Glomerular endothelial cell (primary cell): ENCODE data around the gene ADRB2. TPM values are rescaled to one million over a fixed set of nuclear protein-coding genes. Genes with fewer than 3 reads are reported as not detected.
"Not testable (repeated sequence)": the region's sequence is repeated elsewhere in the genome, so short reads cannot be mapped to it uniquely, and the experiment has no call there.

Source experiments
- DNase-seq: peaks from one replicate; pipeline ENCODE4 v3.0.0-alpha.2; 2011; ENCODE audit warnings: low read depth, low spot score; ENCODE audit errors: extremely low read depth
- total RNA-seq: library from RNA; depleted of rRNA; stranded (reverse); fragments of >200 nt; gene quantifications from 2 replicates; pipeline ENCODE4 v1.2.3, GENCODE V29; 2015

ADRB2 gene
- total RNA-seq, result 0.70 and 2.5 TPM in 2 replicates

DNA sequence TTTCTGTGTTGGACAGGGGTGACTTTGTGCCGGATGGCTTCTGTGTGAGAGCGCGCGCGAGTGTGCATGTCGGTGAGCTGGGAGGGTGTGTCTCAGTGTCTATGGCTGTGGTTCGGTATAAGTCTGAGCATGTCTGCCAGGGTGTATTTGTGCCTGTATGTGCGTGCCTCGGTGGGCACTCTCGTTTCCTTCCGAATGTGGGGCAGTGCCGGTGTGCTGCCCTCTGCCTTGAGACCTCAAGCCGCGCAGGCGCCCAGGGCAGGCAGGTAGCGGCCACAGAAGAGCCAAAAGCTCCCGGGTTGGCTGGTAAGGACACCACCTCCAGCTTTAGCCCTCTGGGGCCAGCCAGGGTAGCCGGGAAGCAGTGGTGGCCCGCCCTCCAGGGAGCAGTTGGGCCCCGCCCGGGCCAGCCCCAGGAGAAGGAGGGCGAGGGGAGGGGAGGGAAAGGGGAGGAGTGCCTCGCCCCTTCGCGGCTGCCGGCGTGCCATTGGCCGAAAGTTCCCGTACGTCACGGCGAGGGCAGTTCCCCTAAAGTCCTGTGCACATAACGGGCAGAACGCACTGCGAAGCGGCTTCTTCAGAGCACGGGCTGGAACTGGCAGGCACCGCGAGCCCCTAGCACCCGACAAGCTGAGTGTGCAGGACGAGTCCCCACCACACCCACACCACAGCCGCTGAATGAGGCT lies at the start of gene ADRB2:
Gene ADRB2 (plus strand): TSS at position 559 of the 686 bp plus-strand sequence. CDS start 221 bp downstream, outside the sequence.
- no peak for DNase-seq

DNA sequence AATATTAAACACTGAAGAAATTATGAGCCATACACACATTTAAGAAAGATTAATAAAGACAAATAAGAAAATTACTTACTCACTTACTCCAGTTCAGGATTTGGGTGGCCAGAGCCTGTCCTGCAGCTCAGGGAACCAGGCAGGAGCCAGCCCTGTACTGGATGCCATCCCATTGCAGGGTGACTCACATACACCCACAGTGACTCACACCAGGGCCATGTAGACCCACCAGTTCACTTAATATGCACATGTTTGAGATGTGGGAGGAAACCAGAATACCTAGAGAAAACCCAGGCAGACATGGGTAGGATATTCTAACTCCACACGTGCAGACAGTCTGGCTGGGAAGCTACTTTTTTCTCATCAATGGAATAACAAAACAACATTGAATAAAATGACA lies 49.6 kb upstream of the ADRB2 start:
- DNase-seq, result no peak

DNA sequence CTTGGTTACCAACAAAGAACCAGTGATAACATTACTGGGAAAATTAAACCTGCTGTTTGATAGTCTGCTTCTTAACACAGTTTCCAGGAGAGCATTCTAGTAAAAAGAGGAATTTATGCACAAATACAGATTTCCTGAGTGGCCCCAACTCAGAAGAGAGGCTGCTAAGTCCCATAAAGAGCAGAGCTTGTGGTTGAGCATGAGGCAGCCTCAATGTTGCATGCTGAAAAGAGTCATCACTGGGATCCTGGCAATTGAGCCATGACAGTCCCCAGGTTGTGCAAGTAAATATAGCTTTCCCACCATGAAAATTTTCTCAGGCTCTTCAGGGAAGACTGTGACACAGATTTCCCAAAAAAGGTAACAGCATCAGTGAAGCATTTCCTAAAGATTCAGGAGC lies 47.5 kb upstream of the ADRB2 start:
- DNase-seq, result no peak

DNA sequence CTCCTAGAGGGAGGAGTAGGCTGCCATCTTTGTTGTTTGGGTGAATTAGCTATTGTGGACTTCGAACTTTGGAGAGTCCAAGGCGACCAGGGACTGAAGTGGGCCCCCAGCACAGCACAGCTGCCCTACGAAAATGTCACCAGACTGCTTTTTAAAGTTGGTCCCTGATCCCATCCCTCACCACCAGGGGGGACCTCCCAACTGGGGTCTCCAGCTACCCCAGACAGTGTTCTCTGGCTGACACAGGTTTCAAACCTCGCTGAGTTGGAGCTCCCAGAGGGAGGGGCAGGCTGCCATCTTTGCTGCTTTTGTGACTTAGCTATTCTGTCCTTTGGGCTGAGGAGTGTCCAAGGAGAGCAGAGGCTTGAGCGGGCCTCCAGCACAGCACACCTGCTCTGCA lies 45.7 kb upstream of the ADRB2 start:
- DNase-seq, result no peak

DNA sequence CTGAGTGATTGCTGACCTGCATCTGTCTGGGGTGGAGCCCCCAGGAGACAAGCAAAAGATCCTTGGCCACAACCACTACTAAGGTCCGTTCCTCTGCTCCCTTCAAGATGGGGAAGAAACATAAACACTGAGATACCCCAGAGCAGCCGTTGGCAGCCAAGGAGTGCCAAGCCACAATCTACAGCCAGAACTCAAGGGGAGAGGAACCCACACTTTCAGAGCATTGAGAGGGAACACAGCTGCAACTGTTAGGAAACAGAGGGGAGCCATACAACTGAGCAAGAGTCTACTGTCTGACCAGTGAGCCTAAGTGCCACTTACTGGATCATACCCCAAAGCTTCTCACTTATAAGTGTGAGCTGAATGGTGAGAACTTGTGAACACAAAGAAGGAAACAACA lies 44.6 kb upstream of the ADRB2 start:
- DNase-seq, result no peak

DNA sequence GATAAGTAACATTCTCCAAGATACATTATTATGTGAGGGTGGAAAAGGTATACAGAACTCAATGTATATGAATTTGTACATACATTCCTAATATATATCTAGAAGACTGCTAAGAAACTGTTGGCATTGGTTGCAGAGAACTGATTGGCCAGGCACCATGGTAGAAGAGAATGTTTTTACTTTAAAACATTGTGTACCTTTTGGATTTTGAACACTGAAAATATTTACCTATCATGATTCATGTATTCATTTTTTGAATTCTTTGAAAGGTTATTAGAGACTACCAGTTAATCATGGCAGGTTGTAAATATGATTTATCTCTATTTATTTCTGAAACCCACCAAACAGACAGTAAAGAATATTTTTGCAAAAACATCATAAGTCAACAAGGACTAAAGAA lies 41.2 kb upstream of the ADRB2 start:
- no peak for DNase-seq

DNA sequence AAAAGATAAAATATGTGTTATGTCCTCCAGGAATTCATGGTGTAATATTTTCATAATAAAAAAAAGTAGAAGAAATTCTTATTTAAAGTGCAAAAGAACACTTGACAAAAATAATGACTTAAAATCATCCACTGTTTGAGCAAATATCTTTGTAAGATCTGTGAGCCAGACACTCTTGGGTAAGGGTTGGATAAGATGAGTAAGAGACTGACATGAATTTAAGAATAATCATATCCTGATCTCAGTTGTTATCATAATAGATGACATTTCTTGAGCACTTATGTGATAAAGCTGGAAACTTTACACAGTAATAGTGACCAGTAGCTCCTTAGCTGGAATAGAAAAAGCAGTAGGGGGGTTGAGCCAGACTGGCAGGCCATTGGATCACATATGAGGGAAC lies 40.0 kb upstream of the ADRB2 start:
- no peak for DNase-seq

DNA sequence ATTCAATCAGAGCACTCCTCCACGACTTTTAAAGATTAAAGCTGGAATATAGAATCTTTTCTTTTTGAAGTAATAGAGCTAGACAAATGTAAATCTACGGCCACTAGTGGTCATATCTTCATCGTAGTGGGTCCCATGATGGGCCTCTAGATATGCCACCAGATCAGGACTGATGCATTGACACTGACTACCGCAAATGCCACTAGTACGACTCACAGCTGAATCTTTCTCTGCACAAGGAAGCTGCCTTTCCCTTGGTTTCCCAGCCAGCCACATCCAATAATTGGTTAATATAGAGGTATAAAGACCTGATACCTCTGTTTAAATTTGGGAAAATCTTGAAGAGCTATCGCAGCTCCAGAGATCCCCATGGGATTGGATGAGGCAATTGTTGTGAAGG lies 37.8 kb upstream of the ADRB2 start:
- no peak for DNase-seq

DNA sequence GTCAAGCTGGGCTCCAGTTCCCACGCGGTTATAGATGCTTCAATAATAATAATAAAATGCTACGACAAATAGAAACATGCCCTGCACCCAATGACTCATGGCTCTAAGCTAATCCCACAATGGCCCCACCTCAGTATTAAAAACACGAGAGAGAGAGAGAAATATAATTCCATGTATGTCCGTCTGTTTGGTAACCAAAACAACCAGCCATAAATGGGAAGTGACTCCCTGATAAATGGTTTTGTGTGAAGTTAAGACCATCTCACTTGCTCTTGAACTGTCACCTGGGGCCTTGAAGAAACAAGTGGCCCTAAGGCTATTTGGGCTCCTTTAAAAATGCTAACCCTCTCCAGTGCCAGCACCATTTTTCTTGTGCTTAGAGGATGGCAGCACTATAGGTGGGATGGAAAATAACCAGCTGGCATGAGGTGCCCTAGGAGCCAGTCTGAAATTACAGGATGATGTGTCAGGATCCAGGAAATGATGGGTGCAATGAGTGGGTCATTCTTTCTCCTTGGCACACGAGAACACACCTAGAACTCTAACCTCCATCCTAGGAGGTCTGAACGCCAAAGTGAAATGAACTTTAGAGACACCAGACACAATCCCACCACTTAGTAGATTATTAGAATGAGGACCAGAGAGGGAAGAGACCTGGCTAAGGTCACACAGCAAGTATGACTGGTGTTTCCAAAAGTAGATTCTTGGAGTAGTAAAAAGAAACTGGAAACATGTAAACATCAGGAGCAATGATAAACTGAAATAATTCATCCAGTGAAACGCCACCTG lies 35.7 kb upstream of the ADRB2 start:
- no peak for DNase-seq

DNA sequence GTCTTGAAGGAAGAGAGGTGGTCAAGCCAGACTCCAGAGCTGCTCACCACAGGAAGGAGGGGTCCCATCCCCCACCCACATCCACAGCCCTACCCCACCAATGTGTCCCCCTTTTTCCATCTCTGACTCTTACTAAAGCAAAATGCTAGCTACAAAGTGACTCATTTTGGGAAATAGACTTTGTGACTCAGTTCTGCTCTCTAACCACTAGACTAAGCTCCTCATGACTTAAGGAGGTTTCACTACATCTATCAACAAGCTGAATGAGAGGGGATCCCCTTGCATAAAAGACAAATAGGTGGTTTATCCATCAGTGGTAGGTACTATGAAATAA lies 35.1 kb upstream of the ADRB2 start:
- DNase-seq, result no peak

DNA sequence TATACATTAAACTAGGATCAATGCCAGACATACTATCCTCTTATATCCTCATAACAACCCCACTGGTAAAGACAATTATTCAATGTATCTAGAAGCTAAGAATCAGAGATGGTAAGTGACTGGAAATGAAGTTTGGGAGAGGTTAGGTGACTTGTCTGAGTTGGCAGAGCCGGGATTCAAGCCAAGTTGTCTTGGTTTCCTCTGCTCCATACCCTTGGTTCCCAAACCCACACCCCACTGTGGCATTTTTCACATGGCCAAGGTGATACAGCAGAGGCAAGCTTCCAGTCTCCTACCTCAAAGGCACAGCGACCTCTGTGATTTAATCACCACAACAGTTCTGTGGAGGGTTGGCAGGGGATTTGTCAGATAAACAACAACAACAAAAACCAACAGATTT lies 34.7 kb upstream of the ADRB2 start:
- no peak for DNase-seq

DNA sequence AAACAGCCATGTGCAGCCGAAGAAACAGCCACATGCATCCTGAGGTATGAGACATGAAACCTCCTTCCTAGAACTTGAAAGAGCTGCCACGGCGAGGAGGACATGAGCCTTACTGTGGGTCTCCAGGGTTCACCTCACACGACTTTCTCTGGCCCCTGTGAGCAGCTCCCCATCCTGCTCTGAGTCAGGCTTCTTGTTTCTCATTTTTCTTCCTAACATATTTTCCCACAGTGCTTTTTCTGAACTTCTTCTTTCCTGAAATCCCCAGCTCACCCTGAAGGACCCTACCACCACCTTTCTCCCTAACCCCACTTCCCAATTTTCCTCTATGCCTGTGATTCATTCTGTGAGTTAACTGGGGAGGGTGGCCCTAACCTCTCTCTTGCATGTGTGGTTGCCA lies 33.7 kb upstream of the ADRB2 start:
- no peak for DNase-seq

DNA sequence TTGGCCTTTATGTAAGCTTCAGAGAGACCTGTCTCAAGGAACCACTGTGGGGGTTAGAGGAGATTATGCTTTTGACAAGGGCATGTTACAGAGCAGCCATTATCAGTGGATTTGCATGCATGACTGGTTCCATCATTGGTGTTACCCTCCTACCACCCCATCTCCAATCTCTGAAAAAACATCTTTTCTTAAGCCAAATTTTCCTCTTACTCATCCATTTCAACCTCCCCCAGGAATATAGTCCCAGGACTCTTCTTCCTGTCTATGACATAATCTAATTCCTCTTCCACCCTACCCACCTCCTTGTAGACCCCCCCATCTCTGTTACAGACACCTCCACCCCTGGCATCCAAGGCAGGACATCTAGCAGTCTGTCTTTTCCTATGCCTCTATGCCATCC lies 33.1 kb upstream of the ADRB2 start:
- no peak for DNase-seq

DNA sequence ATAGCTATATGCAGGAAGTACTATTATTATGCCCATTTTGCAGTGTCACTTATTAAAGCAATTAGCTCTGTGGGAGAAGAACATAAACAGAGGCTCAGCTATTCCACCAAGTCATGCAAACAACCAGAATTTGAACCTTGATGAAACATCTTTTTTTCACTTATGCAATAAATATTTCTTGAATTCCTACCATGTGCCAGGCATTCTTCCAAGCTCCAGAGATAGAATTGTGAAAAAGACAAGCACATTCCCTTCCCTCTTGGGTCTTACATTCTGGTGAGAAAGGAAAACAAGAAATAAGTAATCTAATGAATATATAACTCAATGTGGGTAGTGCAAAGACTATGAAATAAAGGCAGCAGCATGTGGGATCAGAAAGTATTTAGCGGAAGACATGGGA lies 32.1 kb upstream of the ADRB2 start:
- no peak for DNase-seq

DNA sequence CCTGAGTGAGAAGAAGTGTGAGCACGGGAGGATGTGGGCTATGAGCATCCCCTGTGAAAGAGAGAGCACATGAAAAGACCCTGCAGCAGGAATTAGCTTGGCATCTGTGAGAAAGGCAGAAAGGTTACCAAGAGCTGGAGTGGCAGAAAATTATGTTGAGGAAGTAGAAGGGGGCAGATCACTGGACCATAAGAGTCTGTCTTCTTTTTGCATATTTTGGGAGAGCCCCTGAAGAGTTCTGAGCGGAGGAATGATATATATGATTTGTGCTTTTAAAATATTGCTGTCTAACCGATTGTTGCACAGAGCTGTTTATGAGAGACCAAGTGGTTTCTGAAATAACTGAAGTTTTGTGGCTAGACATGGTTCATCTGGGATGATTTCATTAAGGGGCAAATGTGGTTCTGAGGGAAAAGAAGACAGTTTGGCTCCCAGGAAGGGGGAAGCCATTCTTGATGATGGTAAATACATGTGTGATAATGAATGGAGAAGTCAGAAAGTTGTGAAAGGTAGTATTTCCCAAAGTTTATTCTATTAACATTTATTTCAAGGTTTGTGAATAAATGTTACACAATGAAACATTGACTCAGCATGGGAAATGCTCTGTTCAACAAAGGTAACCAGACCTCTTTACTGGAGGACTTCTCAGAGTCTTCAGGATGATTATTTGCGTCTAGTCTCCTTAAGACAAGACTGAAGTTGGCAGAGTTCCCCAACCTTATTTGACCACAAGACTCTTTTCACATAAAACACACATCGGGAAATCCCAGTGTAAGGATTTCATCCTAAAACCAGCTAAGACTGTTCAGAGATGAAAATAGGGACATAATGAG lies 31.5 kb upstream of the ADRB2 start:
- no peak for DNase-seq

DNA sequence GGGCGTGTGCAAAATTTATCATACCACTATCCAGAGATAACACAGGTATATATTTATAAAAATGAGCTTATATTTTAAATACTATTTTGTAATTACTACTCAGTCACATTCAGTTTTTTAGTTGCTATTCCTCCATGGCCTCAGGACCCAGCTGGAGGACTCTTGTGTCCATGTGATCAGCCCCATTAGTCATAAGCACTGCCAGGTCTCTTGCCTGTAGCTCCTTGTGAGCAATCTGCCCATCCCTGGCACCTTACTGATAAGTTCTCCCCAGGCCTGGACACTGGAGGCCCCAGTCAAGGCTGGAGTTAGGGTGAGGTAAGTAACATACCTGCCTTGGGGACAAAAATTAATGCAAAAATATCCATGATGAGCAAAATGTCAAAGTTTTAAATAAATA lies 29.5 kb upstream of the ADRB2 start:
- DNase-seq, result no peak

DNA sequence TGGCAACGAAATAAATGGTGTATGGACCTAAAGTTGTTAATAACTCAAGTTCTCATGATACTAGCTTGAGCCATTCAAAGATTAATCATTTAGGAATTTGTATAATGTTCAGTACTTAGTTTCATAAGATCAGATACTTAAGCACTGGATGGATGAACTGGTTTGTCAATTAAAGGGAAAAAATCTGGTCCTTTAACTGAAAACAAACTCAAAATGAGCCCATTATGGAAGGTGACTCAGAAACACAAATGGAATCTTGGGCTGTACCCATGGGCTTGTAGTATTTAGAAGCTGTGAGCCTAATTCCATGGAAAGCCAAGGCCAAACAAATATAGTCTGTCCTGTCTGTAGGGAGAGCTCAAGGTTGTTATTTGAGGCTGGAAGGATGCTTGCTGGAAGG lies 27.6 kb upstream of the ADRB2 start:
- DNase-seq, result no peak

DNA sequence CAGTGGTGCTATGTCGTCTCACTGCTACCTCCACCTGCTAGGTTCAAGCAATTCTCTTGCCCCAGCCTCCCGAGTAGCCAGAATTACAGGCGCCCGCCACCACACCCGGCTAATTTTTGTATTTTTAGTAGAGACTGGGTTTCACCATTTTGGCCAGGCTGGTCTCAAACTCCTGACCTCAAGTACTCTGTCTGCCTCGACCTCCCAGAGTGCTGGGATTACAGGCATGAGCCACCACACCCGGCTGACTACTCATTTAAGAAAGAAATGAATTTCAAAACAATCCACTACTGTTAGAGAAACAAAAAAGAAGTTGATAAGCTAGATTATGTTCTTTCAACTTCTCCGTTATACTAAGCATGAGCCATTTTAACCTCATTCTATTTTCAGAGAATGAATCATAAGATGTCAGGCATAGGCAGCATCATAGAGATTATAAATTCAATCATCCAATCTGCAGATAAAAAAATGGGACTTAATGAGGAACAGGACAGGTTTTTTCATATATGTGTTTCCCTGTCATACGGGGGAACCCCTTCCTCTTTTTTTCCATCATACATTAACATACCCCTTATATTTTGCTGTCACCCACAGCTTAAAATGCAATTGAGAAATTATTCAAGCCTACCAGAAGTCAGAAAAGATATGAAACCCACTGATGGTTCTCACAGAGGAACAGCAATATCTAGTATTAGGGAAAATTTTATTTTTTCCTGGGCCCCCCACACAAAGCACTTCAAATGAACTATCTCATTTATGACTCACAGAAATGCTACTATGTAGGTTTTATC lies 26.5 kb upstream of the ADRB2 start:
- DNase-seq, result no peak

DNA sequence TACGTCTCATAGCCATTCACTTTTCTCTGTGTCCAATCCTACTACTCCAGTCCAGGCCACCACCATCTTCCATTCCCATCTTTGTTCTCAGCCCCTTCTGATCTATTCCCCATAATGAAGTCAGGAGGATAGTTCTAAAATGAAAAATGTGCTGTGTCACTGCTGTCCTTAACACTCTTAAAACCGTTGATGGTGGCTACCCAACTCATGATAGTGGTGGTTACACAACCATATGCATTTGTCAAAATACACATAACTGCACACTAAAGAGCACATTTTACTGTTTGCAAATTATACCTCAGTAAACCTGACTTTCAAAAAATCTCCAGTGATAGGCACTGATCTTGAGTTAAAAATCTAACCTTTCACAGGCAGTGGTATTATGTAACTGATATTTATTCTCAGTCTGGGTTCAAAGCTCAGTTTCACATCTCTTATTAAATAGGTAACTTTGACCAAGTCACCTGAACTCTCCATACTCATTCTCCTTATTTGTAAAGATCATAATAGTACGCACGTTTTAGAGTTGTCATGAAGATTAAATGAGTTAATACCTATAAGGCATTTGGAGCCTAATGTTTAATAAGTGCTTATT lies 24.6 kb upstream of the ADRB2 start:
- no peak for DNase-seq

DNA sequence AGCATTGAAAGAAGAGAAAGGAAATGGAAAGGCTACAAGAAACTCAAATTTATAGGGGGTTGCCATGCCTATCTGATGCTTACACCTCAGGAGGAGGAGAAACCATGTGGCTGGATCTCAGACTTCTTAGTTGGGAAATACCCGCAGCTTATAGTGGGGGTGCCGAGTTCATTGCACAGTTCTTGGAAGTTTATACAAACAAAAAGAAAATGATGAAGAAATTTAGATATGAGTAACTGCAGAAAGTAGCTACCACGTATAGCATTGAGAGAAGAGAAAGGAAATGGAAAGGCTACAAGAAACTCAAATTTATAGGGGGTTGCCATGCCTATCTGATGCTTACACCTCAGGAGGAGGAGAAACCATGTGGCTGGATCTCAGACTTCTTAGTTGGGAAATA lies 23.0 kb upstream of the ADRB2 start:
- not testable (repeated sequence) for DNase-seq

DNA sequence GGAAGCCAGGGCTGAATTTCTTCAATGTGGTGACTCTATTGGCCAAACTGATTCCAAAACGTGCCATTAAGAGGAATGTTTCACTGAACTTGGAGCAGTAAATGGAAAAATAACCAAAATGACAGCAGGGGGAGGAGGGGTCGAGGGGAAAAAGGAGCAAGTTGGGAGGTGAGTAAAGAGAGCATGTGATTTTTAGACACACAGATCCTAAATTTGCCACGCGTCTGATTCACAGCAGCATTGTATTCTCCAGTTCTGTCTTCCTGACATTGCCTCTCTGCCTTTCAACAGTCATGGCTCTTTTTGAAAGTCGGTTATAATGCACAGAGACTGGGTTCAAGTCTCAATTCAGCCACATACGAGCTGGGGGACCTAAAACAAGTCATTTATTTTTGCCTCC lies 22.0 kb upstream of the ADRB2 start:
- DNase-seq, result no peak
